IMR-90 (cell line): ENCODE measurements around the gene TRMT1. TPM values are rescaled to one million over a fixed set of nuclear protein-coding genes. Genes with fewer than 3 reads are reported as not detected.

Source experiments
- FOS ChIP-seq: fragments of 150-350 bp; IDR thresholded peaks from 2 replicates; pipeline ENCODE4 v1.6.1; 2016; ENCODE audit warnings: low read depth, low read length
- MAFK ChIP-seq: IDR thresholded peaks from 2 replicates; pipeline ENCODE4 v1.6.1; 2012; ENCODE audit warnings: low read depth, low read length, improper control_type of control experiment
- NFE2L2 ChIP-seq: fragments of 150-350 bp; IDR thresholded peaks from 2 replicates; pipeline ENCODE4 v1.6.1; 2016; ENCODE audit warnings: low read depth, mild to moderate bottlenecking, low read length
- POLR2A ChIP-seq: IDR thresholded peaks from 2 replicates; pipeline ENCODE4 v1.6.1; 2012; ENCODE audit warnings: mild to moderate bottlenecking, low read depth, low read length
- RAD21 ChIP-seq: IDR thresholded peaks from 2 replicates; pipeline ENCODE4 v1.6.1; 2012; ENCODE audit warnings: low read length, improper control_type of control experiment
- polyA plus RNA-seq, 3 experiments: library from polyadenylated mRNA; depleted of rRNA; stranded (reverse); fragments of >200 nt; gene quantifications; 2 replicates each; pipeline ENCODE4 v1.2.3, GENCODE V29; 2012; ENCODE audit warnings: low replicate concordance in 1 of 3
- total RNA-seq: library from RNA; depleted of rRNA; stranded (reverse); fragments of >200 nt; gene quantifications from 2 replicates; pipeline ENCODE4 v1.2.3, GENCODE V29; 2012

The TRMT1 gene
- total and polyA plus RNA-seq, 2 of the 4 experiments (the other 2 are of a cell fraction) = 28.3 to 56.0 TPM

GRCh38 chr19:13155472-13156359, 39.2 kb upstream of the TRMT1 start (continued):
- TF ChIP-seq NFE2L2 (no peak; the same call in 1 of the 2 replicates), RAD21 (no peak), POLR2A (peak; percentile 89), MAFK (no peak), FOS (no peak)
